Measurements from ENCODE around the gene PRM2. TPM values are rescaled to one million over a fixed set of nuclear protein-coding genes. Genes with fewer than 3 reads are reported as not detected.

Gene PRM2
- total RNA-seq, 1 experiment from 2014 or later: not detected

DNA sequence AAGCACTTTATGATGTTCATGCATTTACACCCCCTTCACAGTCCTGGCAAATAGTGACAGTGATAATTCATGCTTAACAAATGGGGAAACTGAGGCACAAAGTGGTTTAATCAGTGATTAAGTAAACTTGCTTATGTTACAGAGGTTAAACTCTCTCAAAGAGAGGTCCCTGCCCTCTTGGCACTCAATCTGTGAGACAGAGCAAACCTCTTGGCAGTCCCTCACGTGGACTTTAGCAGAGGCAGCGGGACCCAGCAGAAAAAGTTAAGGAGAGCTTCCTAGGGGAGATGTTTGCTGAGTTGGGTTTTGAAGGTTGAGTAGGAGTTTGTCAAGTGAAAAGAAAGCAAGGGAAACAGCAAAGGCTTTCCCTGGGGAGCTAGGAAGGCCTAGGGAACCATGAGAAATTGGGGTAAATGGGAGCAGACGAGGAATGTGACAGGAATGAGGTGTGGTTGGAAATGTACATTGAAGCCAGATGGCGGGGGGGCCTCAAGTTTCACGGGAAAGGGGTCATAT is 31.0 kb downstream of the PRM2 start:
- Histone ChIP-seq H3K36me3 (ENCODE audit: control insufficient read depth, insufficient read depth, low read length) (no peaks in the 10 kb centered on the region), H3K4me3 (ENCODE audit: low read depth, low read length) (no peak overlapping the region), H3K4me1 (no peaks in the 10 kb centered on the region), H3K27me3 (replicated peaks; ENCODE audit: control insufficient read depth, insufficient read depth, low read length) (no peaks in the 10 kb centered on the region), H3K9me3 (no peaks in the 10 kb centered on the region)
- ChIA-PET POLR2A (no interaction called here), CTCF (no interaction called here)
- Mint-ChIP-seq H3K4me3 (ENCODE audit: unreplicated experiment) (no peak overlapping the region), H3K36me3 (ENCODE audit: insufficient read depth, unreplicated experiment) (peaks cover 10% of the 10 kb centered on the region), H3K4me1 (ENCODE audit: low read depth, unreplicated experiment) (no peaks in the 10 kb centered on the region), H3K27me3 (ENCODE audit: insufficient read depth, unreplicated experiment) (no peaks in the 10 kb centered on the region), H3K27ac (ENCODE audit: unreplicated experiment) (no peak overlapping the region), H3K9me3 (ENCODE audit: unreplicated experiment) (no peaks in the 10 kb centered on the region)
- TF ChIP-seq, protein P1, sequence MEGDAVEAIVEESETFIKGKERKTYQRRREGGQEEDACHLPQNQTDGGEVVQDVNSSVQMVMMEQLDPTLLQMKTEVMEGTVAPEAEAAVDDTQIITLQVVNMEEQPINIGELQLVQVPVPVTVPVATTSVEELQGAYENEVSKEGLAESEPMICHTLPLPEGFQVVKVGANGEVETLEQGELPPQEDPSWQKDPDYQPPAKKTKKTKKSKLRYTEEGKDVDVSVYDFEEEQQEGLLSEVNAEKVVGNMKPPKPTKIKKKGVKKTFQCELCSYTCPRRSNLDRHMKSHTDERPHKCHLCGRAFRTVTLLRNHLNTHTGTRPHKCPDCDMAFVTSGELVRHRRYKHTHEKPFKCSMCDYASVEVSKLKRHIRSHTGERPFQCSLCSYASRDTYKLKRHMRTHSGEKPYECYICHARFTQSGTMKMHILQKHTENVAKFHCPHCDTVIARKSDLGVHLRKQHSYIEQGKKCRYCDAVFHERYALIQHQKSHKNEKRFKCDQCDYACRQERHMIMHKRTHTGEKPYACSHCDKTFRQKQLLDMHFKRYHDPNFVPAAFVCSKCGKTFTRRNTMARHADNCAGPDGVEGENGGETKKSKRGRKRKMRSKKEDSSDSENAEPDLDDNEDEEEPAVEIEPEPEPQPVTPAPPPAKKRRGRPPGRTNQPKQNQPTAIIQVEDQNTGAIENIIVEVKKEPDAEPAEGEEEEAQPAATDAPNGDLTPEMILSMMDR (IDR thresholded peaks at IDR 0.05; ENCODE audit: insufficient read depth in 1 of 2, low read depth in 1 of 2, low read length in 1 of 2, severe bottlenecking in 1 of 2, unreplicated experiment in 1 of 2): no peak
- DNase-seq: no peak
- intact Hi-C loops (cut with micrococcal nuclease; ENCODE audit: unreplicated experiment): no loop called here
- no TSS peak for BruUV-seq (replicated peaks)

DNA sequence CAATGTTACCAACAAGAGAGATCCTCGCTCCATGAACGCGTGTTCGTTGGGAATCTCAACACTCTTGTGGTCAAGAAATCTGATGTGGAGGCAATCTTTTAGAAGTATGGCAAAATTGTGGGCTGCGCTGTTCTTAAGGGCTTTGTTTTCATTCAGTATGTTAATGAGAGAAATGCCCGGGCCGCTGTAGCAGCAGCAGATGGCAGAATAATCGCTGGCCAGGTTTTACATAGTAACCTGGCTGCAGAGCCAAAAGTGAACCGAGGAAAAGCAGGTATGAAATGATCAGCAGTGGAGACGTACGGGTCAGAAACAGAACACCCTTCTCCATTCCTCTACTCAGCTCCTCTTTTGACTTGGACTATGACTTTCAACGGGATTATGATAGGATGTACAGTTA is 33.6 kb downstream of the PRM2 start:
- Mint-ChIP-seq H3K27me3 (ENCODE audit: insufficient read depth, unreplicated experiment) (no peaks in the 10 kb centered on the region), H3K27ac (ENCODE audit: unreplicated experiment) (no peak overlapping the region), H3K36me3 (ENCODE audit: insufficient read depth, unreplicated experiment) (no peaks in the 10 kb centered on the region), H3K9me3 (ENCODE audit: unreplicated experiment) (no peaks in the 10 kb centered on the region), H3K4me1 (ENCODE audit: low read depth, unreplicated experiment) (no peaks in the 10 kb centered on the region), H3K4me3 (ENCODE audit: unreplicated experiment) (no peak overlapping the region)
- Histone ChIP-seq H3K4me1 (no peaks in the 10 kb centered on the region), H3K27me3 (replicated peaks; ENCODE audit: control insufficient read depth, insufficient read depth, low read length) (no peaks in the 10 kb centered on the region), H3K4me3 (ENCODE audit: low read depth, low read length) (no peak overlapping the region), H3K36me3 (ENCODE audit: control insufficient read depth, insufficient read depth, low read length) (no peaks in the 10 kb centered on the region), H3K9me3 (no peaks in the 10 kb centered on the region)
- TF ChIP-seq, protein P1 (IDR thresholded peaks at IDR 0.05; ENCODE audit: insufficient read depth in 1 of 2, low read depth in 1 of 2, low read length in 1 of 2, severe bottlenecking in 1 of 2, unreplicated experiment in 1 of 2): no peak
- BruUV-seq (replicated peaks): no TSS peak
- intact Hi-C loops (cut with micrococcal nuclease; ENCODE audit: unreplicated experiment): no loop called here
- no peak for DNase-seq
- ChIA-PET POLR2A (no interaction called here), CTCF (no interaction called here)

DNA sequence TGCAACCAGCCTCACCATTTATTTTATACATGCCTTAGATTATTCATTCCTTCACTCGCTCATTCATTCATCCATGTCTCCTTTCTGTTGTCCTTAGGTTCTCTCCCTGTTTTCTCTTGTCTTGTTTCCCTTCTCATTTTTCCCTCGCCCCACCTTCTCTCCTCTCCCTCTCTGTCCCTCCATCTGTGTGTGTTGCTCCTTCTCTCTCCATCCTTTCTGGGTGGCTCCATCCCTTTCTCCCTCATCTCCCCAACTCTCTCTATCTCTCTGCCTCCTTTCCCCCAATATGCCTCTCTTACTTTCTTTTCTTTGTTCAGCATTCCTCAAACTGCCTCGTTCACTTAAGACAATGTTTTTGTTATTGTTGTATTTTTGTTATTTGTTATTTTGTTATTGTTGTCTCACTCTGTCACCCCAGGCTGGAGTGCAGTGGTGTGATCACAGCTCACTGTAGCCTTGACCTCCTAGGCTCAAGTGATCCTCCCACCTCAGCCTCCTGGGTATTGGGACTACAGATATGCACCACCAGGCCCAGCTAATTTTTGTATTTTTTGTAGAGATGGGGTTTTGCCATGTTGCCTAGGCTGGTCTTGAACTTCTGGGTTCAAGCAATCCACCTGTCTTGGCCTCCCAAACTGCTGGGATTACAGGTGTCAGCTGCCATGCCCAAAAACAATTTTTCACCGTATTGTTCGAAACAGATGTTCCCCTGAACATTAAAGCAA is 34.6 kb downstream of the PRM2 start:
- POLR2A ChIA-PET: no interaction called here

More for the DNA sequence above, 34.6 kb downstream of the PRM2 start:
- TF ChIP-seq, protein P1 (IDR thresholded peaks at IDR 0.05; ENCODE audit: insufficient read depth in 1 of 2, low read depth in 1 of 2, low read length in 1 of 2, severe bottlenecking in 1 of 2, unreplicated experiment in 1 of 2): no peak
- Mint-ChIP-seq H3K27ac (ENCODE audit: unreplicated experiment) (no peak overlapping the region), H3K27me3 (ENCODE audit: insufficient read depth, unreplicated experiment) (no peaks in the 10 kb centered on the region), H3K4me1 (ENCODE audit: low read depth, unreplicated experiment) (no peaks in the 10 kb centered on the region), H3K4me3 (ENCODE audit: unreplicated experiment) (no peak overlapping the region), H3K9me3 (ENCODE audit: unreplicated experiment) (no peaks in the 10 kb centered on the region), H3K36me3 (ENCODE audit: insufficient read depth, unreplicated experiment) (no peaks in the 10 kb centered on the region)
- no TSS peak for BruUV-seq (replicated peaks)
- DNase-seq: no peak
- H3K4me3 ChIP-seq (ENCODE audit: low read depth, low read length): no peak overlapping the region
- H3K4me1 ChIP-seq: no peaks in the 10 kb centered on the region
- no peaks in the 10 kb centered on the region for H3K27me3 ChIP-seq (replicated peaks; ENCODE audit: control insufficient read depth, insufficient read depth, low read length)
- H3K36me3 ChIP-seq (ENCODE audit: control insufficient read depth, insufficient read depth, low read length): no peaks in the 10 kb centered on the region
- no peaks in the 10 kb centered on the region for H3K9me3 ChIP-seq
- intact Hi-C loops (cut with micrococcal nuclease; ENCODE audit: unreplicated experiment): no loop called here
- CTCF ChIA-PET: no interaction called here
